Inflammatory macrophage (primary cell): Measurements from ENCODE around the gene CETN2.
"Not testable (repeated sequence)": the region's sequence is repeated elsewhere in the genome, so short reads cannot be mapped to it uniquely, and the experiment has no call there.

Source experiments
- DNase-seq, 2 donors: peaks; one replicate each; pipeline ENCODE4 v3.0.0-alpha.2; 2020 to 2022

Gene CETN2

DNA sequence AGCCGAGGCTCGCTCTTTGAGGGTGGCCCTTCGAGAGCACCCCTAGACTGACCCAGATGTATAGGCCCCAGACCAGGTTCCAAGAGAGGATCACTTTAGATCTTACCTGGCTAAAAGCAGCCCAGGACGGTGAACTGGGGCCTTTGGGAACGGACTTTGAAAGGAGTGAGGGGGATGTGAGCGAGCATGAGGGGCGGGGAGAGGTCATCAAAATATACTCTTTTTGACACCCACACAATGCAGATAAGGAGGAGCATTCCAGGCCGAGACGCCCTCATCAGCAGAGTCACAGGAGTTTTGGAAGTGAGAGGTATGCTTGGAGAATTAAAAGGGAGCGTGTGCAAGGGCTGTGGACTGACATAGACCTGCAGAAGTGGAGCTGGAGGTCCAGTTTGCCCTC is 834 bp upstream of the CETN2 start:
- DNase-seq: no peak

DNA sequence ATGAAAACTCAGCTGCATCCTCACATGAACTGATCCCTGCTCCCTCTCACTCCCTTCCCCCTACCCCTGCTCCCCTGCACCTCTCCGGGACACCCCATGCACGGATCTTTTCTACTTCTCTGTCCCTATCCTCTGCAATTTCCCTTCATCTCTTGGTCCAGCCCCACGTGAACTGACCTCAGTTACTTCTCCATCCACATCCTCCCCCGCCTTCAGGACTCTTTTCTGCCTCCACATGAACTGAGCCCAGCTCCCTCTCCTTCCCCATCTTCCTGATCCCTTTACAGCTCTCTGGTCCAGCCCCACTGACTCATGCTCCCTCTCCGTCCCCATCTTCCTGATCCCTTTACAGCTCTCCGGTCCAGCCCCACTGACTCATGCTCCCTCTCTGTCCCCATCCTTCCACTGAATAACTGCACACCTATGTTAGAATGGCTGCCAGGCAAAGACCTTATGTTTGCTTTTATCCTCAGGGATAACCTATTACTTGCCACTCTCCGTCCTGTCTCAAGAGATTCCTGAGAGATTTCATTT is 5.6 kb downstream of the CETN2 start:
- DNase-seq: no peak

DNA sequence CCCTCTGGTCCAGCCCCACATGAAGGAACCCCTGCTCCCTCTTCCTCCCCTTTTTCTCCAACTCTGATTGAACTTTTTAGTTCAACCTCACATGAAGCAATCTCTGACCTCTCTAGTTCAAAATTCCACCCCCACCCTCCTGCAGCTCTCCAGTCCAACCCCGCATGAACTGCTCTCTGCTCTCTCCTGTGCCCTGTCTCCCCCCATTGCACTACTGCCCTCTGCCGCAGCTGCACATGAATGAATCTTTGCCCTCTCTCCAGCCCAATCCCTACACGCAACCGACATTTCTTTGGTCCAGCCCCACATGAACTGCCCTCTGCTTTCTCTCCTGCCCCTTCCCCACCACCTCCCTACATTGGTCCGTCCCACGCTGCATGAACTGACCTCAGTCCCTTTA is 6.9 kb downstream of the CETN2 start:
- no peak for DNase-seq

DNA sequence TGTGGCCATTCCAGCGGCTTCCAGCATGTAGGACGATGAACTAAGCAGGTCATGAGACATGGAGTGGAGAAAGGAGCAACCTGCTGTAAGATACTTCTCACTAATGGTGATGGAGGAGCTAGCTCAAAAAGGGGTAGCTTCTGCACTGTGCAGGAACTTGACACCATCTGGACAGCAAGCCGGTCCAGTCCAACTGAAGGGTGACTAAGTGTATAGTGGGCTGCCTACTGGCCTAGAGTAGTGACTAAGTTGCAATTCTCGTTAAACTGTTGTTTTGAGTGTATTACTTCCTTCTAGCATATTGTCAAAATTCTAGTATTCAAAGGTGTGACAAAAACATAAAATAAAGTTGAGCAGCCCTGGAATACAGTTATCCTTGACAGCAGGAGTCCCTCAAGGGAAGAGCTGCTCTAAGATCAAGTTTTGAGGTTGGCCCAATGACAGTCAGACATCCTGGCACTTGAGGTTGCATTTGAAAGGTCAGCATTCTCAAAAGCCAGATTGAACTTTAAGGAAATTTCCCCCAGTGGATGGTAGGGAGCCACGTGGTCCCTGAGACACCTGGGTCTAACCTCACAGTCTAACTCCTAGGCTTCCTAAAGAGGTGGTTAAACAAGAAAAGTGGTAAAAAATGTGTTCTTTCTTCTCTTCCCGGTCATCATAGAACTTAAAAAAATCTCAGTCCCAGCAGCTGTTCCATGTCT is 8.0 kb downstream of the CETN2 start:
- DNase-seq: no peak

DNA sequence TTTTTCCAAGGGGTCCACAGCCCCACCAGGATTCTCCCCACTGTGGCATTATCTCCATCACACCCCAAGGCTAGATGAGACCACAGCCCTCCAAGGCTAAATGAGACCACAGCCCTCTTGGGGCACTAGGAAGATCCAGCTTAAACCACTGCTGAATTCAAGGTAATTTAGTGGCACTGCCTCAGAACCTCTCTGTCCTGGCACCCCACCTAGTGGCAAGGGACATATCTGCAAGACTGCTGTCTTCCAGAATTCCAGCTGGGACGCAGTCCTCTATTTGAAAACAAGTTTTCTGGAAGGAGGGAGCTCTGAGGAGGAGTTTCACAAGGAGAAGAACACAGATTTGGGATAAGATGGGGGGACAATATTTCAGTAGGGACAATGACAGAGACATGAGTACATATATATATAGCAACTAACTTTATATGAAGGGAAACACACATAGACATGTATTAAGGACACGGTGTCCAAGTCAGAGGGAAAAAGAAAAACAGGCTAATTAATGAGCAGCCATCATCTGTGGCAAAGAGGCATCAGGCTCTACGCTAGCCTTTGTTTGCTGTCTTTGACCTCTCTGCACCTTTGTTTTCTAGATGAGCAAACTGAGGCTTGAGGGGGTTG is 9.3 kb downstream of the CETN2 start:
- peak in 1 of 2 donors; percentile 13 for DNase-seq

DNA sequence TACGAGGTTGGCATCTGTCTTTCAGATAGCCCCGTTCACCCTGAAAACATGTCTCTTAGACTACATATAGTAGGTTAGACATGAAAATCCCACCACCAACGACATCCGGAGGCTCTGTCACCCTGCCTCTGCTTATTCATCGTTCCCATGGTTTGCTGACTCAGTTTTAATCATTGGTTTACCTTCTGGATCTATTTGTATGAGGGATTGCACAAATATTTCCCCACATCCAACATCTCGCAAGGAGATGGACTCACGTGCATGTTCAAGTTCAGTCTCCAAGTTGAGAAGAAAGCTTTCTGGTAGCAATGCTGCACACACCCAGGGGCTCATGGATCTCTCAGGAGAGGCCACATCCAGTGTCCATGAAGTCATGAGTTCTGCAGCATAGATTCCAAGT is 10.8 kb downstream of the CETN2 start:
- no peak for DNase-seq

DNA sequence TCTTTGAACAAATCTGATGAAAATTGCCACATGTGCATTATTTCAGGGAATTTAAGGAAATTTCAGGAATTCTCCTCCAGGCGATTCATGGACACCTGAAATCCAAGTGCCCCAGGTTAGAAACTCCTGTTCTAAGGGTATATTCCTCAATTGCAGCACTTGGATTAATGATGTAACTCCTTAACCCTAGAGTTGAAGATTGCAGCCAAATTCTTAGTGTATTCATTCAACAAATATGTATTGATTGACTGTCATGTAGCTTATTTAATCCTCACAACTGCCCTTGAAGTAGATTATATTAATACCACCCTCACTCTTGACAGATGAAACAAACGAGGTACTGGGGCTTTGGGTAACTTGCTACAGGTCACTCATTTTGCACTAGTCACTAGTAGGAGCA is 11.3 kb downstream of the CETN2 start:
- DNase-seq: no peak

DNA sequence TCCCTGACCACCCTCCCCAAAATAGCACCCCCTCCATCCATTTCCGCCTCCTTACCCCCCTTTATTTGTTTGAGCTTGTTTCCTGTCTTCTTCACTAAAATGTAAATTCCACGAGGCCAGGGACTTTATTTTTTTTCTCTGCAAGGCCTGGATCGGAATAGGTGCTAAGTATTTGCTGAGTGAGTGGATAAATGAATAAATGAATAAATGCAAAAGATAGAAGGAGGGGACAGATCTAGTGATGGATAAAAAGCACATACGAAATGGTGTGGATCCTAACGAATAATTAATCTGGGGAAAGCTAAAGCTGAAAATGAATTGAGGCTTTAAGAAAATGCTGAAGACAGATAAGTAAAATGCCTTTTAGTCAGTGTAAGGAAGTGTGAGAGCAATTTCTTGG is 12.2 kb downstream of the CETN2 start:
- no peak for DNase-seq

DNA sequence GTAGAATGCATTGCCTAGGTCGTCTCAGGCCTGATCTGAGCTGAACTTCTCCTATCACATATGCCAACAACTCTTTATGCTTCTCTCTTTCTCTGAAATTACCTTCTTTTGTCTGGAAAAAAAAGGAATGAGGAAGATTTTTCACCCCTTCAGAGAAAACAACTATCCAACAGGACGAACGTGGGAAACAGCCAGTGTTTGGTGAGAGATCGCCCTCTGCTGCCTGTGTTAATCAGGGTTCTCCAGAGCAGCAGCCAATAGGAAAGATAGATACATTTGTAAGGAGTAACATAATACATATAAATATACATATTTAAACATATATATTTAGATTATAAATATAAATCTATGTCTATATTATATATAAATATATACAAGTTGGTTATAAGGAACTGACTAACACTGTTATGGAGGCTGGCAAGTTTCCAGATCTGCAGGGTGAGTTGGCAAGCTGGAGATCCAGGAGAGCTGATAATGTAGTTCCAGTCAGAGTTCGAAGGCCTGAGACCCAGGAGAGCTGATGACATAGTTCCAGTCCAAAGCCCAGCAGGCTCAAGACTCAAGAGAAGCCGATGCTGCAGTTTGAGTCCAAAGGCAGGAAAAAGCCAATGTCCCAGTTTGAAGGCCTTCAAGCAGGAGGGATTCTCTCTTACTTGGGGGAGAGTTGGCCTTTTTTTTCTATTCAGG is 13.3 kb downstream of the CETN2 start:
- DNase-seq: no peak

DNA sequence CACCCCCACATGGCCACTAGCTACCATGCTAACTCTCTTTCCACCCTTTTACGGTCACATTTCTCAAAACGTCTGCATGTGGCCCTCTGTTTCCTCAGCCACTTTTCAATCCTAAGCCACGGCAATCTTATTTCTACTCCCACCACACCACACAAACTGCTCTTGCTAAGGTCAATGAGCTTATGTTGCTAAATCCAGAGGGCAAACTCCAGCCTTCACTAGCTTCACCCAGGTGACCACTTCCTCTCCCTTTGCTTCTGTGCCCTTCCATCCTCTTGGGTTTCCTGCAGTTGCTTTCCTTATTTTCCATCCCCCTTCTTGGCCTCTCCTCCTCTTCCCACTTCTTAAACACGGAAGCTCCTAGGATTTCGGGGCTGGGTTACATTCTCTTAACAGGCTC is 16.5 kb downstream of the CETN2 start:
- no peak for DNase-seq

DNA sequence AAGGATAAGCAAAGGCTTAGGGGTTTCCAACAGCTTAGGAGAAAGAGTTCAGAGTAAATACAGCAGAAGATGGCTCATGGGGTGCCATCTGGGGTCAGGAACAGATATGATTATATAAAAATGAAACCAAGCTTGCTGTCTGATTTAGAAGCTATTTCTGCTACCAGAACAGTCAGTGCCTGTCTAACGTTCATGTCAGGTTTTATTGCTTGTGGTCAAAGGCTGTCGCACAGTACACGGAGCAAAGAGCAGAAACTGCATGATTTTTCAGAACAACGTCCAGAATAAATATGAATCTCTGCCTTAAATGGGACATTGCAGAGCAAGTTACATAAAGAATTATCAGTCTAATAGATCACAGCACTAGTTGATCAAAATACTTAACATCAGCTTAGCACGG is 17.4 kb downstream of the CETN2 start:
- DNase-seq: no peak

DNA sequence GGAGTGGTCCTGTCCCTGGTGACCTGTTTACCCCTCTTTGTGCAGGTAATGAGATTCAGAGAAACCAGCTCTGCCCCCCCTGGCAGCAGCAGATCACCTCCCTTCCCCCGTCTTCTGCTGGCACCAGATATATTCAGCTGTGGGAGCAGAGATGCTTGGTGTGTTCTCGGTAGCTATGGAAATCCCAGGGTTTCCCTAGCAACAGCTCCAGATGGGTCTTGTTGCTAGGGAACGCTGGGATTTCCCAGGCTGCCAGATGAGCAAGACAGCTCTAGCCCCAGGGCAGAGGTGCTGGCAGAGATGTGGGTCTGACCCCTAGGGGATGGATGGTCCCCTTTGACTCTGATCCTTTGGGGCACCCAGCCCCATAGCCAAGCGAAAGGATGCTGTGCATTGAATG is 20.2 kb downstream of the CETN2 start:
- no peak for DNase-seq

DNA sequence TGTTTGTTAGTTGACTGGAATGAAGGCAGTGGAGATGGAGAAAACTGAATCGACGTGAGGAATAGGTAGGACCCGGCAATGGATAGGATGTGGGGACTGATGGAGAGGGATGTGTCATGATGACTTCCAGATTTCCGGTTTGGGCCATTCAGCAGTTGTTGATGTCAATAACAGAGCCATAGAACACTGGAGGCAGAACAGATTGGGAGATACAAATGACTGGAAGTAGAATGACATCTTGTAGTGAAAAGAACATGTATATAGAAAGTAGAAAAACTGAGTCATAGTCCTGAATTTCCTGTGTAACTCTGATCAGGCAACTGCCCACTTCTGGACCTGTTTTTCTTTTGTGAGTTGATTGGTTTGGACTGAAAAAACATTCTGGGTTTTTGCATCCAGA is 24.5 kb downstream of the CETN2 start:
- no peak for DNase-seq

DNA sequence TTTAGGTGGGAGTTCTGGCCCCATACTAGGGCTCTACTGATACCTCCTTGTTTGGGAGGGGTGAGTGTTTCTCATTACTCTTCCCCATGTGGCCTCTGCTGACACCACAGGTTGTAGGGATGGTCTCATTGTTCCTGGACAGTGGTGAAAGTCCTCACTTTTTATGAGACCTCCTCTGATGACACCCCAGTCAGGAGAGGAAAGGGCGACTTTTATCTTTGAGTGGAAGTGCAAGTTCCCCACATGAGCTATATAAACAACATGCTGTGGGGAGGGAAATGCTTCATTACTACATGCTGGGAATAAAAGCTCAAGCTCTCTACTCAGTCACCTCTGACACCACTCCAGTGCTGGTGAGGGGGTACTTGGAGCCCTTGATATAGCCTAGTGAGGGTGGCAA is 31.6 kb downstream of the CETN2 start:
- DNase-seq: no peak

DNA sequence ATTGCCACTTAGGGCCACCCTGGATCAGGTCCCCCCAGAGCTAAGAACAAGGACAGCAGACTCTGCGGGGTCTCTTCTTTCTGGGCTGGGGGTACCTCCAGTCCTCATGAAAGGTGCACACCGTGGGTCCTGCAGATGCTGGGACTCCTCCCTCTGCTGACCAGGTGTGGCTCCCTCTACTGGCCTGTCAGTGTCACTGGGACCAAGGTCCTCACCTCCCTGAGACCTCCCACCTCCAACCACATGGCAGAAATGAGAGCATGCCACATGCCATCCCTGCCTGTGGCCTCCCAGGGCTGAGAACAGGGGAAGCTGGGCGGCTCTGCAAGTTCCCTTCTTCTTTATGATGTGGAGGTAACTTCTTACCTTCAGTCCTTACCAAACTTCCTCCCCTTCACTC is 43.5 kb downstream of the CETN2 start:
- not testable (repeated sequence) for DNase-seq
